Skeletal muscle tissue (tissue), 4 donors: ENCODE measurements around the gene PRPF6. TPM values are rescaled to one million over a fixed set of nuclear protein-coding genes. Genes with fewer than 3 reads are reported as not detected.

ENCODE experiments used
- H3K27ac ChIP-seq: one replicate; pipeline ENCODE4 v1.7.0; 2013; ENCODE audit warnings: mild to moderate bottlenecking, low read depth, low read length, inconsistent platforms
- H3K27me3 ChIP-seq, 3 donors: one replicate each; pipeline ENCODE4 v1.7.0; 2013; ENCODE audit warnings: low read length in 3 of 3; ENCODE audit not compliant: control insufficient read depth in 3 of 3, insufficient read depth in 3 of 3
- H3K36me3 ChIP-seq, 3 donors: one replicate each; pipeline ENCODE4 v1.7.0; 2013; ENCODE audit warnings: low read length in 3 of 3; ENCODE audit not compliant: control insufficient read depth in 3 of 3, insufficient read depth in 3 of 3
- H3K4me1 ChIP-seq, 3 donors: one replicate each; pipeline ENCODE4 v1.7.0; 2013; ENCODE audit warnings: low read length in 3 of 3, mild to moderate bottlenecking in 3 of 3; ENCODE audit not compliant: control insufficient read depth in 3 of 3, insufficient read depth in 3 of 3
- H3K4me3 ChIP-seq, 3 donors: one replicate each; pipeline ENCODE4 v1.7.0; 2013; ENCODE audit warnings: low read length in 3 of 3
- H3K9ac ChIP-seq, 3 donors: one replicate each; pipeline ENCODE4 v1.7.0; 2013; ENCODE audit warnings: low read length in 3 of 3, mild to moderate bottlenecking in 3 of 3, moderate library complexity in 2 of 3, low read depth in 1 of 3
- H3K9me3 ChIP-seq, 3 donors: one replicate each; pipeline ENCODE4 v1.7.0; 2013; ENCODE audit warnings: low read length in 3 of 3; ENCODE audit not compliant: control insufficient read depth in 3 of 3
- total RNA-seq: library from RNA; depleted of rRNA; stranded (reverse); fragments of >200 nt; gene quantifications from one replicate; pipeline ENCODE4 v1.2.3, GENCODE V29; 2014
- donor health status: Osteomylitis.

Gene PRPF6
- total RNA-seq, 1 donor from 2014 or later: 55.8 TPM

DNA sequence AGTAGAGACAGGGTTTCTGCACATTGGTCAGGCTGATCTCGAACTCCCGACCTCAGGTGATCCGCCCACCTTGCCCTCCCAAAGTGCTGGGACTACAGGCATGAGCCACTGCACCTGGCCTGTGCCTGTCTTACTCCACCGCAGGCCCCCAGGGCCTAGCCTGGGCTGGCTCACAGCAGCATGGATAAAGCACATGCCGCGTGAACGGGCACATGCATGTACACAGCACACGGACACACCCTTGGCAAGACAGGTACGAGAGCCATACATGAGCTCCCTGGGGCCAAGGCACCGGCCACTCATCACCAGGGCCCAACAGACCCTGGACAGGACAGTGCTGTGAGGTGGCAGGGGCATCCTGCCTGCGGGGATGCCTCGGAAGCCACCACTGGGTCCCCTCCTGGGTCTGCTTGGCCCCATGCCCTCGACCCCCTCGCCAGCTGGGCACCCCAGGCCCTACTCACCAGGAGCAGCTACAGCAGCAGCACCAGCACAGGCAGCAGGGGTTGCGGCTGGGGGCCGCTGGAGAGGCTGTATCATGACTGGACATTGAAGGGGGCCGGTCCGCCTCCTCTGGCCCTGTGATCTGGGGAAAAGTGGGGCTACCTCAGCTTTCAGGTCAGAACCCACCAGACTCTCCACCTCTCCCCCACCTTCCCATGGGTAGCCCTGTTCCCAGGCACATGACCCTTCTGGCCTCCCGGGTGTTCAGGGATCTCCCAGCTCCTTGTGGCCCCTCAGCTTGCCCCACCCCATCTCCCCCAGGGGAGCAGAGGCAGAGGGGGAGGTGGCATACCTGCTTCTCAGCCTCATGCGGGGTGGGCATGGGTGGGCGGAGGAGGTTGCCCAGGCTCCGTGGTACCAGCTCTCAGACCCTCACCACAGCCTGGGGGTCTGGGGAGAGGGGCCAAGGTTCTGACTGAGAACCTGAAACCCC is 95.4 kb downstream of the PRPF6 start:
- Histone ChIP-seq H3K4me3 (no peak overlapping the region), H3K27me3 (peaks cover 0 to 7% (median 6%) of the 10 kb centered on the region in 3 donors), H3K4me1 (peaks cover 11 to 23% (median 19%) of the 10 kb centered on the region in 3 donors), H3K9me3 (no peaks in the 10 kb centered on the region), H3K36me3 (peaks cover 3 to 5% (median 4%) of the 10 kb centered on the region in 3 donors), H3K27ac (no peak overlapping the region), H3K9ac (no peak overlapping the region)

DNA sequence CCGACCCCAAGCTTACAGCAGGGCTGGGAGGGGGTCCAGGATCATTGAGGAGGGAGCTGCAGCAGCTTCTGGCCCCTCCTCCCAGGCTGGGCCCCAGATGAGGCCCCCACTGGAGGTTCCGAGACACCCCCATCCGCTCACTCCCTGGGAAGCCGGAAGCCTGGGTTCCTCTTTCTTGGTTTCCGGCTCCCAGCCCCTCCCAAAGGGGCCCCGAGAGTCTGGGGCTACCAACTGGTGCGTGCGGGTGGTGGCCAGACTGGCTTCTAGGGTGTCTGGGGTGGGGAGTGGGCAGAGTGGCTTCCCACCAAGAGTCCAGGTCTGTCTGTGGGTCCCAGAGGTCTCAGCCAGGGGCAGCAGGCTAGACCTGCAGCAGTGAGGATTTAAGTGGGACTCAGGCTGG is 96.2 kb downstream of the PRPF6 start:
- Histone ChIP-seq H3K27ac (no peak overlapping the region), H3K4me1 (peaks cover 11 to 23% (median 19%) of the 10 kb centered on the region in 3 donors), H3K9ac (no peak overlapping the region), H3K36me3 (peaks cover 3 to 5% (median 3%) of the 10 kb centered on the region in 3 donors), H3K9me3 (no peaks in the 10 kb centered on the region), H3K4me3 (no peak overlapping the region), H3K27me3 (peaks cover 0 to 8% (median 6%) of the 10 kb centered on the region in 3 donors)

DNA sequence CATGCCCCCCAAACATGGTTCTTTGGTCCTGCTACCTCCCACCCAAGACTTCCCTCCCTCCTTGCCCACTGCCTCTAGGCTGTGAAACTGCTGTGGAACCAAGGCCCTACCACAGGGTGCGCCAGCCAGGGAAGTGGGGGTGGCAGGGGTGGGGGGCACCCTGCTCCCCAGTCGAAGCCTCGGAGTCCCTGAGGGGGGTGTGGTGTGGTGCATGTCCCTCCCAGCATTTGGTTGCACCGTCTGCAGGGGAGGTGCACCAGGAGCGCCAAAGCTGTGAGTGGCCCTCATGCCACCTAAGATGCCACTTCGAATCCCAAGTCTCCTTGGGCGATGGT is 96.6 kb downstream of the PRPF6 start:
- no peak overlapping the region for H3K27ac ChIP-seq

DNA sequence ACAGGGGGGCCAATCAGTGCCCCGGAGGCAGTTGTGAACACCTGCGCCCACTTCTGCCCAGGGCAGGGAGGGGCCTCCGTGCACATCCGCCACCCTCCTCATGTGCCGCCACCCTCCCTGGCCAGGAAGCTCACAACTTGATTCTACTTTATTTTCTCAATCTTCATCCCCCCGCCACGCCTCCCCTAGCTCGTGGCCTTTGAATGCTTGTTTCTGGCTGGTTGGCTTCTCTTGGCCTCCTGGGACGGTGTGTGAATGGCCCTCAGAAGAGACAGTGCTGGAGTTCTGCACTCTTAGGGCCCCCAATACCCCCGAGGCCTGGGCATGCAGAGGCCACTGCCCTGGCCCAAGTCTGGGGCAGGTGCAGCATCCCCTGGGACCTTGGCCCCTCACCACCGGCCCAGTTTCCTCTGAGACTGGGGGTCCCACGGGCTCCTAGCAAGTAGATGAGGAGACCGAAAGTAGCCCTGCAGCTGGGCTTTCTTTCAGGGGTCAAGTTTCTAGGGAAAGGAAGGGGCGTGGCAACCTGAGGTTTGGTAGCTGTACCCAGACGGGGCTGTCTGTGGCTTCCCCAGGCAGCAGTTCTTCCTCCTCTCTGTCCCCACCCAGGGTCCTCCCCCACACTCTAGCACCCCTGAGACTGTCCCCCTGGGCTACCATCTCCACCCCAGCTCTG is 97.1 kb downstream of the PRPF6 start:
- Histone ChIP-seq H3K4me1 (peaks cover 14 to 26% (median 22%) of the 10 kb centered on the region in 3 donors), H3K4me3 (peak overlapping the region; percentile 24 to 71 (median 61)), H3K9ac (peak overlapping the region in 2 of 3 donors; percentile 71 to 76), H3K9me3 (no peaks in the 10 kb centered on the region), H3K27me3 (peaks cover 3 to 15% (median 9%) of the 10 kb centered on the region in 3 donors), H3K36me3 (peaks cover 0 to 4% (median under 1%) of the 10 kb centered on the region in 3 donors), H3K27ac (no peak overlapping the region)

More for the DNA sequence above, 96.6 kb downstream of the PRPF6 start:
- Histone ChIP-seq H3K9ac (no peak overlapping the region), H3K4me1 (peaks cover 11 to 23% (median 19%) of the 10 kb centered on the region in 3 donors), H3K9me3 (no peaks in the 10 kb centered on the region), H3K4me3 (peak overlapping the region in 1 of 3 donors; percentile 46), H3K27me3 (peaks cover 0 to 11% (median 6%) of the 10 kb centered on the region in 3 donors), H3K36me3 (peaks cover under 1 to 4% (median 2%) of the 10 kb centered on the region in 3 donors)

DNA sequence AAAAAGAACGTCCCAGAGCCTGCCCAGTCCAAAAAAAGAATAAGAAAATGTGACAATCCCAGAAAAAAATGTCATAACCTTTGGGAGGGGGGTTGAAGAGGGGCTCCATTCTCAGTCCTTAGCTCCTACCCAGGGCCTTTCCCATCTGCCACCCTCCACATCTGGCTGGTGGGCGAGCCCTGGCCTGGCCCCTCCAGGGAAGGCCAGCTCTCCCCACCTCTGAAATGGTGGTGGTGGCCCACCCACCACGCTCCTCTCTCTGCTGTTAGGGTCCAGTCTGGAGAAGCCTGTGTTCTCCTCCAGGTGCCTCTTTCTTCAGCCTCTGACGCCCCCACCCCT is 98.0 kb downstream of the PRPF6 start:
- peak overlapping the region; percentile 56 to 71 (median 61) for H3K4me3 ChIP-seq
- H3K9ac ChIP-seq: peak overlapping the region; percentile 61 to 76 (median 71)

DNA sequence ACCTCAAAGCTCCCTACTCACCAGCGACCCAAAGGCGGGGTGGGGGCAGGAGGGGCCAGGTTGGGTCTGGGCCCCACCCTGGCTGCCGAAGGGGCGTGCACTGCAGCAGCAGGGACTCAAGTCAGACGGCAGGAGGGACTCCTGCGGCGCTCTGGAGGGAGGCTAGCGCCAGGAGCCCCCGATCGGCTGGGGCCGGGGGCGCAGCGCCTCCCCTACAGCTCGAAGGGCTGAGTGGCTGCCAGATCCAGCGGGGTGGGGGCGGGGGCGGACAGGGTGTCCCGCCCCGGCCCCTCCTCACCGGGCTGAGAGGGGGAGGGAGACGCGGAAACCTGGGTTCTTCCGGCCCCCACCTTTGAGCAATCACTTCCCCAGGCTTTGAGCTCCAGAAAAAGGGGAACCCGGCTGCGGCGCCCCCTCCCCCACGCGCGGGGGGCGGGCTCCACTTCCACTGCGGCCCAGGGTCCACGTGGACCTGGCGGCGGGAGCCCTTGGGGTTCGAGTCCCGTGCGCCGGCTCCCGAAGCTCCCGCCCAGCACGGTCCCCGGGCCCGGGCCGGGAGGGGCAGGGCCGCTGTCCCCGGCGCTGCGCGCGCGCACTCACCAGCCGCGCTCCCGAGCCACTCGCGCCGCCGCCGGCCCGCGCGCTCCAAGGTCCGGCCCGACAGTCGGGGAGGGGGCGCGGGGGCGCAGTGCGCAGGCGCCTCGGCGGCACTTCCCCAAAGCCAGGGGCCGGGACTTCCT is 98.5 kb downstream of the PRPF6 start, which contains the start of gene RGS19:
Gene RGS19, minus strand, starts transcription at position 246 of the 740 bp plus-strand sequence. CDS start 2,632 bp downstream, outside the sequence.
- peaks cover 14 to 26% (median 21%) of the 10 kb centered on the region in 3 donors for H3K27me3 ChIP-seq
- peak within 1 kb of the TSS; percentile 61 to 76 (median 71) for H3K9ac ChIP-seq
- H3K4me3 ChIP-seq: peak within 1 kb of the TSS; percentile 61 to 71 (median 65)
- H3K4me1 ChIP-seq: peaks cover 18 to 36% (median 30%) of the 10 kb centered on the region in 3 donors
- no peaks in the 10 kb centered on the region for H3K9me3 ChIP-seq
- peak within 1 kb of the TSS; percentile 30 for H3K27ac ChIP-seq
- no peaks in the 10 kb centered on the region for H3K36me3 ChIP-seq

More for the DNA sequence above, 98.0 kb downstream of the PRPF6 start:
- peaks cover 17 to 31% (median 28%) of the 10 kb centered on the region in 3 donors for H3K4me1 ChIP-seq
- H3K27me3 ChIP-seq: peaks cover 9 to 21% (median 16%) of the 10 kb centered on the region in 3 donors
- peak overlapping the region; percentile 30 for H3K27ac ChIP-seq
- H3K36me3 ChIP-seq: peaks cover 0 to 2% (median 0%) of the 10 kb centered on the region in 3 donors
- no peaks in the 10 kb centered on the region for H3K9me3 ChIP-seq

DNA sequence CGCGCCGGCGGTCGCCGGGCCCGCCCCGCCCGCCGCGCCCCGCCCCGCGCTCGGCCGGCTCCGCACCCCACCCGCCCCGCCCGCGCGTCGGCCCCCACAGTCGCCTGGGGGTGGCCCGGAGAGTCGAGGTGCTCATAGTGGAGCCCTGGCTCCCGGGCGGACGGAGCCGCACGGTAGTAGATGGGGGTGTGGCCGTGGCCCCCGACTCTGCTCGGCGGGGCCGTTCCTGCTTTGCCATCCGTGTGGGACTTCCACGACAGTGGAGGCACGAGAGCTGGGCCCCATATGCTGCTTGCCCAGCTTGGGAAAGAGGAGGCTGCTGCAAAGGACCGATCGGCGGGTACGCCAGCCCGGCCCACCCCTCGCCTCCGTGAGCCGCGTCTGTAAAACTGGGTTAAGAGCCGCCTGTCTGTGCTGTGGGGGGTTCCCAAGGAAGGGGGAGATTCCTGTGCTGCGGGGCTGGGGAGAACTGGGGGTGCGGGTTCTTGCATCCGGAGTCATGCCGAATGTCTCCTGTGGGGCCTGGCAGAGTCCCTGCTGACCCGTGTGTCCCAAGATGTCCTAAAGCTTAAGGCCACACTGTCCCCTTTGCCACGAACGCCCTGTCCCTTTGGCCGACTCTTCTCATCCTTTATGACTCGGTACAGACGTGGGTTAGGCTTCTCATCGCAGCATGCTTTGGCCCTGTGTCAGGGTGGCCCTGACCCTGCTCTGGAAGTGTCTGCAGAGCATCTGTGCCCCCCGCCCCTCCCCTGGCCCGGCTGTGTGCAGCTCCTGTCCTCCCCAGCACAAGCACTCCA is 99.3 kb downstream of the PRPF6 start, which contains the start of gene OPRL1:
Gene OPRL1, plus strand, starts transcription at position 70 of the 800 bp plus-strand sequence. CDS start 12,639 bp downstream, outside the sequence.
- Histone ChIP-seq H3K27me3 (peaks cover 22 to 30% (median 28%) of the 10 kb centered on the region in 3 donors), H3K27ac (peak within 1 kb of the TSS; percentile 30), H3K9me3 (no peaks in the 10 kb centered on the region), H3K36me3 (no peaks in the 10 kb centered on the region), H3K4me3 (peak within 1 kb of the TSS; percentile 61 to 71 (median 65)), H3K4me1 (peaks cover 18 to 36% (median 32%) of the 10 kb centered on the region in 3 donors), H3K9ac (peak within 1 kb of the TSS; percentile 61 to 76 (median 71))

DNA sequence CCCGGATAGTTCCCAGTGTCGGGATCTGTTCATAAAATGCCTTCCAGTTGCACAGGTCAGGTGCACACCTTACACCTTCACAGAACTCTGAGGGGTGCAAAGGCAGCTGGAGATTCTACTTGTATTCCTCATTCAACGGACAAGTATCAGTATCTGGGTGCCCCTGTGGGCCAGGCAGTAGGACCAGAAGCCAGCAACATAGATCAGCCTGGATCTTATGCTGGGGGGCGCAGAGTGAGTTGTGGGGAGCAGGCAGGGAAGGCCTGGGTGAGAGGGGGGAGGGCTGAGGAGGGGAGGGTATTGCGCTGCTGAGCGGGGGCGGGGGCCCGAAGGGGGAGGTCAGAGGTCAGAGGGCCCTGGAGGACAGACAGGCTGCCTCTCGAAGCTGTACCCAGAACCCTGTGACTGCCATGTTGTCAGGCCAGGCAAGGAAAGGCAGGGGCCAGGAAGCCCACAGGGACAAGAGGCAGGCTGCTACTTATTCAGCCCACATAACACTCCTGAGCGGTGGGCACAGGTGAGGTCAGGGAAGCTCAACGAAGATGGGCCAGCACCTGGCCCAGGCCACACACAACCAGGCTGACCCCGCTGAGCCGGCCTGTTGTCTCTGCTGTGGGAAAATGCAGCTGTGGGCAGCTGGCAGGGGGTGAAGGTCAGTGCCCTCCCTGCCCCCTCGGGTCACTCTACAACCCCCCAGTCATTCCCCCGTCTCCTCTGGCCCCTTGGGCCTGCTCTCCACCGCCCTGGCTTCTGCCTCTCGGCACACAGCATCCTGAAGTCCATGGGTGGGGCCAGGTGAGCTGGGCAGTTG is 100.1 kb downstream of the PRPF6 start:
- Histone ChIP-seq H3K36me3 (no peaks in the 10 kb centered on the region), H3K4me3 (no peak overlapping the region), H3K9me3 (no peaks in the 10 kb centered on the region), H3K27ac (no peak overlapping the region), H3K4me1 (peaks cover 18 to 36% (median 32%) of the 10 kb centered on the region in 3 donors), H3K9ac (no peak overlapping the region), H3K27me3 (peaks cover 28 to 36% (median 35%) of the 10 kb centered on the region in 3 donors)
